ENCODE results near the gene ZNF526.

GRCh38 chr19:42220751-42221097 is 612 bp downstream of the ZNF526 start:
- TF ChIP-seq POLR2A (IDR thresholded peaks at IDR 0.05) (no peak), CTCF (IDR thresholded peaks at IDR 0.05) (no peak)
